DOHH2 (cell line): Measurements from ENCODE around the gene ASL.

ENCODE experiments used
- H3F3A ChIP-seq: fragments of 200-600 bp; sonication (generic), shearing (Covaris generic); 2 replicates; pipeline ENCODE4 v1.6.0; 2016; ENCODE audit warnings: antibody characterized with exemption, mild to moderate bottlenecking; ENCODE audit not compliant: control insufficient read depth, insufficient read depth
- H3K27ac ChIP-seq: fragments of 200-600 bp; sonication (generic); 2 replicates; pipeline ENCODE4 v1.5.1; 2014; ENCODE audit warnings: low read depth, mild to moderate bottlenecking, low read length, moderate library complexity
- H3K27me3 ChIP-seq: fragments of 200-600 bp; sonication (generic); 2 replicates; pipeline ENCODE4 v1.6.1; 2014; ENCODE audit warnings: mild to moderate bottlenecking, low read length, mixed read lengths; ENCODE audit not compliant: control insufficient read depth
- H3K36me3 ChIP-seq: fragments of 200-600 bp; sonication (generic); 2 replicates; pipeline ENCODE4 v1.6.1; 2014; ENCODE audit warnings: mild to moderate bottlenecking, low read length, moderate library complexity, mixed read lengths; ENCODE audit not compliant: control insufficient read depth
- H3K4me1 ChIP-seq: fragments of 200-600 bp; sonication (generic); 2 replicates; pipeline ENCODE4 v1.6.1; 2014; ENCODE audit warnings: mild to moderate bottlenecking, low read length, mixed read lengths; ENCODE audit not compliant: control insufficient read depth
- H3K4me2 ChIP-seq: fragments of 200-600 bp; sonication (generic); 2 replicates; pipeline ENCODE4 v1.6.0; 2014; ENCODE audit warnings: mild to moderate bottlenecking, low read length, moderate library complexity
- H3K4me3 ChIP-seq: fragments of 200-600 bp; sonication (generic); 2 replicates; pipeline ENCODE4 v1.5.1; 2014; ENCODE audit warnings: mild to moderate bottlenecking, low read length, mixed read lengths
- H3K79me2 ChIP-seq: fragments of 200-600 bp; sonication (generic); 2 replicates; pipeline ENCODE4 v1.6.1; 2014; ENCODE audit warnings: mild to moderate bottlenecking, low read length, mixed read lengths; ENCODE audit not compliant: control insufficient read depth
- H3K9me2 ChIP-seq: fragments of 200-600 bp; sonication (generic); replicated peaks from 2 replicates; pipeline ENCODE4 v1.6.1; 2014; ENCODE audit warnings: mild to moderate bottlenecking, low read length, mixed read lengths; ENCODE audit not compliant: control insufficient read depth
- H3K9me3 ChIP-seq: fragments of 200-600 bp; sonication (generic); 2 replicates; pipeline ENCODE4 v1.6.1; 2014; ENCODE audit warnings: antibody characterized with exemption, low read length, mixed read lengths; ENCODE audit not compliant: control insufficient read depth, insufficient read depth
- H4K20me1 ChIP-seq: fragments of 200-600 bp; sonication (generic); 2 replicates; pipeline ENCODE4 v1.6.0; 2014; ENCODE audit warnings: low read depth, mild to moderate bottlenecking, antibody characterized with exemption, low read length, moderate library complexity; ENCODE audit not compliant: control insufficient read depth, insufficient read depth
- EZH2phosphoT487 ChIP-seq: fragments of 200-600 bp; sonication (generic); IDR thresholded peaks from 2 replicates; pipeline ENCODE4 v1.6.1; 2017; ENCODE audit warnings: borderline replicate concordance, mild to moderate bottlenecking, antibody characterized with exemption, low read length, moderate library complexity, mixed read lengths
- TF ChIP-seq, protein P1 (sequence below): fragments of 200-600 bp; sonication (generic); IDR thresholded peaks from one replicate; pipeline ENCODE4 v1.5.1; 2014; ENCODE audit warnings: antibody characterized with exemption, mild to moderate bottlenecking, low read depth, low read length; ENCODE audit not compliant: poor library complexity, severe bottlenecking

ASL gene

DNA sequence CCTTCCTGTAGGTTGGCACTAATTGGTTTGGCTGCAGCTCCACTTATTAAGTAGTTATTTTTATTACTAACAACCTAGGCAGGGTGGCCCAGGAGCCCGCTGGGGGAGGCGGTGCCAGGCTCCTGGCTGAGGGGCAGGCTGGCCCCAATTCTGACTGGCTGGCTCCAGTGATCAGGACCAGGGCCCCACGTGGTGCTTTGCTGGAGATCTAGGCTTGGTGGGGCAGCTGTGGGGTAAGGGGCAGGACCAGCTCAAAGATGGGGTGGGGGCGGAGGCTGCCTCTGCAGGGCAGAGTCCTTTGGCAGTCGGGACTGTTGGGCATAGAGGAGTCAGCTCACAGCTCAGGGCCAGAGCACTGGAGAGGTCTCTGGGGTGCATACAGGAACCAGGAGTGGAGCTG is 2.4 kb downstream of the ASL start:
- no peaks in the 10 kb centered on the region for H3K9me2 ChIP-seq
- TF ChIP-seq, protein P1, sequence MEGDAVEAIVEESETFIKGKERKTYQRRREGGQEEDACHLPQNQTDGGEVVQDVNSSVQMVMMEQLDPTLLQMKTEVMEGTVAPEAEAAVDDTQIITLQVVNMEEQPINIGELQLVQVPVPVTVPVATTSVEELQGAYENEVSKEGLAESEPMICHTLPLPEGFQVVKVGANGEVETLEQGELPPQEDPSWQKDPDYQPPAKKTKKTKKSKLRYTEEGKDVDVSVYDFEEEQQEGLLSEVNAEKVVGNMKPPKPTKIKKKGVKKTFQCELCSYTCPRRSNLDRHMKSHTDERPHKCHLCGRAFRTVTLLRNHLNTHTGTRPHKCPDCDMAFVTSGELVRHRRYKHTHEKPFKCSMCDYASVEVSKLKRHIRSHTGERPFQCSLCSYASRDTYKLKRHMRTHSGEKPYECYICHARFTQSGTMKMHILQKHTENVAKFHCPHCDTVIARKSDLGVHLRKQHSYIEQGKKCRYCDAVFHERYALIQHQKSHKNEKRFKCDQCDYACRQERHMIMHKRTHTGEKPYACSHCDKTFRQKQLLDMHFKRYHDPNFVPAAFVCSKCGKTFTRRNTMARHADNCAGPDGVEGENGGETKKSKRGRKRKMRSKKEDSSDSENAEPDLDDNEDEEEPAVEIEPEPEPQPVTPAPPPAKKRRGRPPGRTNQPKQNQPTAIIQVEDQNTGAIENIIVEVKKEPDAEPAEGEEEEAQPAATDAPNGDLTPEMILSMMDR = no peak
- TF ChIP-seq EZH2phosphoT487 = no peak
- no peaks in the 10 kb centered on the region for H3K79me2 ChIP-seq
- H3K9me3 ChIP-seq = no peaks in the 10 kb centered on the region
- no peak overlapping the region for H3K4me3 ChIP-seq
- H3K36me3 ChIP-seq = no peaks in the 10 kb centered on the region
- H4K20me1 ChIP-seq = no peaks in the 10 kb centered on the region
- H3K4me2 ChIP-seq = no peak overlapping the region
- H3K27ac ChIP-seq = no peak overlapping the region
- no peaks in the 10 kb centered on the region for H3K27me3 ChIP-seq
- no peaks in the 10 kb centered on the region for H3F3A ChIP-seq
- peaks cover 15% of the 10 kb centered on the region for H3K4me1 ChIP-seq

- Histone ChIP-seq H3K9me2 (no peaks in the 10 kb centered on the region), H3F3A (no peaks in the 10 kb centered on the region), H3K4me1 (peaks cover under 1% of the 10 kb centered on the region; the same call in 1 of the 2 replicates), H3K27me3 (no peaks in the 10 kb centered on the region), H3K9me3 (no peaks in the 10 kb centered on the region), H3K4me3 (no peak overlapping the region), H3K79me2 (no peaks in the 10 kb centered on the region), H3K4me2 (no peak overlapping the region), H4K20me1 (no peaks in the 10 kb centered on the region), H3K36me3 (no peaks in the 10 kb centered on the region), H3K27ac (no peak overlapping the region)
- TF ChIP-seq, protein P1 = no peak
- no peak for TF ChIP-seq EZH2phosphoT487
Measured at GRCh38 chr7:66082083-66082482, 6.5 kb downstream of the ASL start.

- no peaks in the 10 kb centered on the region for H3K4me1 ChIP-seq
- no peak overlapping the region for H3K4me3 ChIP-seq
- no peaks in the 10 kb centered on the region for H3F3A ChIP-seq
- H3K9me3 ChIP-seq = no peaks in the 10 kb centered on the region
- H3K9me2 ChIP-seq = no peaks in the 10 kb centered on the region
- H3K4me2 ChIP-seq = no peak overlapping the region
- no peak overlapping the region for H3K27ac ChIP-seq
- TF ChIP-seq, protein P1 = no peak
- H4K20me1 ChIP-seq = no peaks in the 10 kb centered on the region
- H3K27me3 ChIP-seq = no peaks in the 10 kb centered on the region
- no peaks in the 10 kb centered on the region for H3K79me2 ChIP-seq
- no peaks in the 10 kb centered on the region for H3K36me3 ChIP-seq
Measured at GRCh38 chr7:66082886-66083415, 7.3 kb downstream of the ASL start.

DNA sequence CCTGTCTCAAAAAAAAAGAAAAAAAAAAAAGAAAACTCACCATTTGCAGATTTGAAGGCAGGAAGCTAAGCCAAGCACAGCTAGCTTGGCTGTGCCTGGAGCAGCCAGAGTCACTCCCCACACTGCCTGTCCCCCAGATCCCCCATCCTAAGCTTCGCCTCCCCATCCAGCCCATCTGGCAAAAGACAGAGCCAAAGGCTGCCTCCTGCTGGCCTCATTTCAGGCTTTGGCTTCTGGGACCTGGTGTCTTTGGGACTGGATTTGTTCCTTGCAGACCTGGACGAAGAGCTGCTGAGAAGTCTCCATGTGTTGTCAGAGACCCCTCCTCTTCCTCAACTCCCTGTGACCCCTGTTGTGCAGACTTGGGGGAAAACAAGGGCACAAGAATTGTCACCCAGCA is 8.1 kb downstream of the ASL start:
- H3K4me1 ChIP-seq = no peaks in the 10 kb centered on the region
- H3K4me3 ChIP-seq = no peak overlapping the region
- no peaks in the 10 kb centered on the region for H3K27me3 ChIP-seq
- no peak overlapping the region for H3K27ac ChIP-seq
- no peak overlapping the region for H3K4me2 ChIP-seq
- H3F3A ChIP-seq = no peaks in the 10 kb centered on the region
- no peaks in the 10 kb centered on the region for H4K20me1 ChIP-seq
- TF ChIP-seq, protein P1 = peak; percentile 20
- TF ChIP-seq EZH2phosphoT487 = no peak
- no peaks in the 10 kb centered on the region for H3K79me2 ChIP-seq
- H3K9me2 ChIP-seq = no peaks in the 10 kb centered on the region
- H3K36me3 ChIP-seq = no peaks in the 10 kb centered on the region
- no peaks in the 10 kb centered on the region for H3K9me3 ChIP-seq
